NT2/D1 (cell line): Measurements from ENCODE around the gene FOS.

Source experiments
- DNase-seq: peaks from one replicate; pipeline ENCODE4 v3.0.0-alpha.2; 2011; ENCODE audit warnings: low read depth, low spot score
- H3K27me3 ChIP-seq: 2 replicates; pipeline ENCODE4 v1.6.0; 2011; ENCODE audit warnings: mild to moderate bottlenecking; ENCODE audit not compliant: insufficient read length, insufficient read depth
- H3K36me3 ChIP-seq: 2 replicates; pipeline ENCODE4 v1.6.1; 2011; ENCODE audit warnings: mild to moderate bottlenecking, low read length, mixed read lengths; ENCODE audit not compliant: insufficient read depth, insufficient read length
- H3K4me1 ChIP-seq: 2 replicates; pipeline ENCODE4 v1.5.1; 2011; ENCODE audit not compliant: insufficient read depth, insufficient read length
- H3K4me3 ChIP-seq: 2 replicates; pipeline ENCODE4 v1.5.1; 2011; ENCODE audit warnings: low read depth; ENCODE audit not compliant: insufficient read length
- H3K9ac ChIP-seq: 2 replicates; pipeline ENCODE4 v1.6.0; 2011; ENCODE audit warnings: low read depth; ENCODE audit not compliant: insufficient read length
- H3K9me3 ChIP-seq: 2 replicates; pipeline ENCODE4 v1.5.1; 2011; ENCODE audit warnings: mild to moderate bottlenecking, low read length; ENCODE audit not compliant: insufficient read depth
- SUZ12 ChIP-seq: IDR thresholded peaks from 2 replicates; pipeline ENCODE4 v1.6.1; 2011; ENCODE audit not compliant: insufficient read length, insufficient read depth; ENCODE audit errors: extremely low read depth
- YY1 ChIP-seq: IDR thresholded peaks from 2 replicates; pipeline ENCODE4 v1.6.1; 2011; ENCODE audit not compliant: insufficient read length, insufficient read depth
- ZNF274 ChIP-seq: IDR thresholded peaks from 2 replicates; pipeline ENCODE4 v1.6.1; 2011; ENCODE audit warnings: mild to moderate bottlenecking, low read depth, low read length

FOS gene

GRCh38 chr14:75310295-75311111, 31.9 kb downstream of the FOS start:
- Histone ChIP-seq H3K9ac (no peak overlapping the region), H3K9me3 (no peaks in the 10 kb centered on the region), H3K4me1 (no peaks in the 10 kb centered on the region), H3K27me3 (no peaks in the 10 kb centered on the region), H3K36me3 (no peaks in the 10 kb centered on the region), H3K4me3 (no peak overlapping the region)
- no peak for TF ChIP-seq SUZ12
- no peak for TF ChIP-seq YY1
- no peak for TF ChIP-seq ZNF274
- DNase-seq: peak; percentile 80

DNA sequence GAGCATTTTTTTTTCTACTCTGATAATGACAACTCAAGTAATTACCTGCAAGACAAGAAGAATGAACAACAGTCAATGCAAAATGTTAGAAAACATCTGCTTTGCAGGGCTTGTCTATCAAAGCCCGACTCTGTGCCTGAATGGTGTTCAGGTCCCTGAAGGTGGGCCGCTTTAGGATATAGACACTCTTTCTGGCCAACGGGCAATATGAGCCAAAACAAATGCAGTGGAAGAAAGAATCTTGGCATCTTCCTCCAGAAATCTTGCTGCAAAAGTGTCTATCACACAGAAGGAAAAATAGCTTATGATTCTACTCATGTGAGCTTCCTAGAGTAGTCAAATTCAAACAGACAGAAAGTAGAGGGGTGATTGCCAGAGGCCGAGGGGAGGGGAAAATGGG, 32.7 kb downstream of the FOS start:
- TF ChIP-seq YY1: no peak
- no peak for TF ChIP-seq ZNF274
- TF ChIP-seq SUZ12: no peak
- H3K4me3 ChIP-seq: no peak overlapping the region

GRCh38 chr14:75312341-75312740, 33.7 kb downstream of the FOS start:
- no peaks in the 10 kb centered on the region for H3K4me1 ChIP-seq
- no peak overlapping the region for H3K9ac ChIP-seq
- H3K4me3 ChIP-seq: no peak overlapping the region
- no peak for TF ChIP-seq YY1
- TF ChIP-seq ZNF274: no peak
- TF ChIP-seq SUZ12: no peak
- no peaks in the 10 kb centered on the region for H3K27me3 ChIP-seq
- no peaks in the 10 kb centered on the region for H3K36me3 ChIP-seq
- no peaks in the 10 kb centered on the region for H3K9me3 ChIP-seq
- DNase-seq: no peak

More for the DNA sequence above, 32.7 kb downstream of the FOS start:
- H3K36me3 ChIP-seq: no peaks in the 10 kb centered on the region
- H3K4me1 ChIP-seq: no peaks in the 10 kb centered on the region
- DNase-seq: no peak
- no peak overlapping the region for H3K9ac ChIP-seq
- H3K27me3 ChIP-seq: no peaks in the 10 kb centered on the region
- no peaks in the 10 kb centered on the region for H3K9me3 ChIP-seq

- Histone ChIP-seq H3K9me3 (no peaks in the 10 kb centered on the region), H3K4me1 (no peaks in the 10 kb centered on the region), H3K36me3 (no peaks in the 10 kb centered on the region), H3K4me3 (no peak overlapping the region), H3K27me3 (no peaks in the 10 kb centered on the region), H3K9ac (no peak overlapping the region)
- no peak for DNase-seq
- no peak for TF ChIP-seq ZNF274
- TF ChIP-seq YY1: no peak
- TF ChIP-seq SUZ12: no peak
These were observed 34.7 kb downstream of the FOS start for GRCh38 chr14:75313294-75313693.

DNA sequence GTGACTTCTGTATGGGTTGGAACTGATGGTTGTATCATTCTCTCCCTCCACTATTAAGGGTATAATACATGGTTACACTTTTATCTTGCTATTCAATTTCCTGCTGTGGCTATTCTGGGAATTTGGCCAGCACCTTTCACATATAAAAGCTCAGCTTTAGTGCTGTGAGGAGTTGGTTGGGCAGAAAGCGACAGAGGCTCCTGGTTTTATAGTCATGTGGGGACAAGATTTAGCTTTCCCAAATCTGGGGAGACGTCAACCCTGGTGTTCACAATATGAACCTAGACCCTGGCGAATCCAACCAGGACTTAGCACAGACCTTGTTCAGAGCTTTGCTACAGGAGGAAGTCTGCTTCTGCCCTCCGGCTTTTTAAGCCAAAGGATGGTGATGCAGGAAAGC, 36.5 kb downstream of the FOS start:
- TF ChIP-seq YY1 (no peak), SUZ12 (no peak), ZNF274 (no peak)
- no peaks in the 10 kb centered on the region for H3K36me3 ChIP-seq
- no peak overlapping the region for H3K4me3 ChIP-seq
- peaks cover 5% of the 10 kb centered on the region; the same call in 1 of the 2 replicates for H3K9me3 ChIP-seq
- H3K9ac ChIP-seq: no peak overlapping the region
- H3K27me3 ChIP-seq: no peaks in the 10 kb centered on the region
- no peak for DNase-seq
- no peaks in the 10 kb centered on the region for H3K4me1 ChIP-seq

DNA sequence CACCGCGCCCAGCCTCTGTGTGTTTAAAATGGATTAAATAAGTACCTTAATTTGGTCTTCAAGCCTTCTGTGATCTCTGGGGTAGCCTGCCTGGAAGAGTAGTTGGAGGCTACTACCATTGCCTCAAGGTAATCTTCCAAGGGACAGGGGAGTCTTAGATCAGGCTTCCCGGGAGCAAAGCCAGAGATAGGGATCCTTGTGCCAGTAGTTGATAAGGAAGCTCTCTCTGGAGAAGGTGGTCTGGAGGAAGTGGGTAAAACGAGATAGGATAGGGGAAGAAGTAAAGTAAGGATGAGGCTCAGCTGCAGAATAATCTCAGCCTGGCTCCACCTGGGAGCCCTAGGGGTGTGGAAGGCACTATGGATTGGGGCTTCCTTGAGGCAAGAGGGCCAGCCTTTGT, 38.5 kb downstream of the FOS start:
- Histone ChIP-seq H3K4me1 (no peaks in the 10 kb centered on the region), H3K36me3 (no peaks in the 10 kb centered on the region), H3K4me3 (no peak overlapping the region), H3K9me3 (peaks cover 5% of the 10 kb centered on the region; the same call in 1 of the 2 replicates), H3K9ac (no peak overlapping the region), H3K27me3 (no peaks in the 10 kb centered on the region)
- DNase-seq: no peak
- no peak for TF ChIP-seq SUZ12
- no peak for TF ChIP-seq YY1
- no peak for TF ChIP-seq ZNF274

DNA sequence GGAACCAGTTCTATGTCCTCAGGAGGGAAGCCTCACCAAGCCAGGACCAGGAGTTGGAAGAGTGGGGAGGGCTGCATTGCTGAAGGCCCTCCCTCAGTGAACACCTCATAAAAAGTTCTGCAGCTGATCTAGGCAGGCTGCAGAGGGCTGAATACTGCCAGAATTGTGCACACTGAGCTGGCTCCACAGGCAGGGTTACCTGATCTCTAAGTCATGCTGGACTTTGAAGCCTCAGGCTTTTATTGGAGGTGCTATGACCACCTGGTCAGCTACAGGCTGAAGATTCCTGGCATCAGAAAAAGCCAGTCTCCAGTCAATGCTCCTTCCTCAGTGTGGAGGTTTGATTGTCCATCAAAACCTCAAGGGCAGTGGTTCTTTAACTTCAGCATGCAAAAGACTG, 39.7 kb downstream of the FOS start:
- H3K36me3 ChIP-seq: no peaks in the 10 kb centered on the region
- no peaks in the 10 kb centered on the region for H3K4me1 ChIP-seq
- H3K9ac ChIP-seq: no peak overlapping the region
- DNase-seq: no peak
- H3K27me3 ChIP-seq: no peaks in the 10 kb centered on the region
- H3K9me3 ChIP-seq: peaks cover 5% of the 10 kb centered on the region; the same call in 1 of the 2 replicates
- no peak for TF ChIP-seq ZNF274
- TF ChIP-seq YY1: no peak
- no peak for TF ChIP-seq SUZ12
- no peak overlapping the region for H3K4me3 ChIP-seq
